GM21529 (cell line): ENCODE data around the gene FAM20A.
A peak's percentile ranks its signal among the peaks of the same experiment; 100 is the strongest.

Source experiments
- ATAC-seq: cut with Tn5 transposase; IDR thresholded peaks from one replicate; pipeline ENCODE4 v1.9.1; 2021; ENCODE audit not compliant: unreplicated experiment

Gene FAM20A

GRCh38 chr17:68570526-68570925, 30.6 kb downstream of the FAM20A start:
- ATAC-seq: no peak

DNA sequence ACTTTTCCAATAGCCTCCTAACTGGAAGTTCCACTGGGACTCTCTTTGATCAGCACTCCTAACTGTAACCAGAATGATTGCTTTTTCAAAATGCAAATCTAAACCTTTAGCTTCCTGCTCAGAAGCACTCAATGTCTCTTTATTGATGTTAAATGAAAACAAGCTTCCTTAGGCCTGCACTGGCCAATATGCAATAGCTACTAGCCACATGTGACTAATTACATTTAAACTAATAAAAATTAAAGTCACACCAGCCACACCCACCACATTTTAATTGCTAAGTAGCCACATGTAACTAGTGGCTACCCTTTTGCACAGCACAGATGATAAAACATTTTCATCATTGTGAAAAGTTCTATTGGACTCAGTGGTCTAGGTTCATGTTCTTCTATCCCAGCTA, 31.8 kb downstream of the FAM20A start:
- ATAC-seq: no peak

DNA sequence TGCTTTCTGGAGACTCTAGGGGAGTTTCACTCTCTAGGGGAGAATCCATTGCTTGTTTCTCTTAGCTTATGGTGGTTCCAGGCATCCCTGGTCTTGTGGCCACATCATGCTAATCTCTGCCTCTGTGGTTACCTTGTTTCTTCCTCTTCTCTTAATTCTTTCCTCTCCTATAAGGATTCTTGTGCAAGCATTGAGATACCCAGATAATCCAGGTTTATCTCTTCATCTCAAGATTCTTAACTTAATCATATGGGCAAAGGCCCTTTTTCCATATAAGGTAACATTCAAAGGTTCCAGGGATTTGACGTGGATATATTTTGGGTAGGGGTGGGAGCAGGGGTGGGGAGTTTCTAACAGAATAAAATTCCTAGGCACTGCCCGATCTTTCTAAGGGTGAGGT, 32.6 kb downstream of the FAM20A start:
- no peak for ATAC-seq

GRCh38 chr17:68567581-68567980, 33.6 kb downstream of the FAM20A start:
- no peak for ATAC-seq

DNA sequence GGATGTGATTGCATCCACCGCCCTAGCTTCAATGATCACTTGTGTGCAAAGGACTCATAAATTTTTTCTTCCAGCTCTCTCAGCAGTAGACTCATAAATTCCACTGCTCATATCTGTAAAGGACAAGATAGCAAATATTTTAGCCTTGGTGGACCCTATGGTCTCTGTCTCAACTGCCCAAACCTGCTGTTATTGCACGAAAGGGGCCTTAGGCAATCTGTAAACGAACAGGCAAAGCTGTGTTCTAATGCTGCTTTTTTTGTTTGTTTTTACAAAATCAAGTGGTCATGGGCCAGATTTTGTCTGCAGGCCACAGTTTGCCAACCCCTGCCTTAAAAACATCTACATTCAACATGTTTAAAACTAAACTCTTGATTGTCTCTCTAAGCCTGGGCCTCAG, 34.1 kb downstream of the FAM20A start:
- no peak for ATAC-seq

GRCh38 chr17:68566442-68566738, 34.8 kb downstream of the FAM20A start:
- ATAC-seq: no peak

- no peak for ATAC-seq
Observed at GRCh38 chr17:68565661-68566441, 35.3 kb downstream of the FAM20A start.

- no peak for ATAC-seq
Observed at GRCh38 chr17:68564415-68565111, 36.6 kb downstream of the FAM20A start.

DNA sequence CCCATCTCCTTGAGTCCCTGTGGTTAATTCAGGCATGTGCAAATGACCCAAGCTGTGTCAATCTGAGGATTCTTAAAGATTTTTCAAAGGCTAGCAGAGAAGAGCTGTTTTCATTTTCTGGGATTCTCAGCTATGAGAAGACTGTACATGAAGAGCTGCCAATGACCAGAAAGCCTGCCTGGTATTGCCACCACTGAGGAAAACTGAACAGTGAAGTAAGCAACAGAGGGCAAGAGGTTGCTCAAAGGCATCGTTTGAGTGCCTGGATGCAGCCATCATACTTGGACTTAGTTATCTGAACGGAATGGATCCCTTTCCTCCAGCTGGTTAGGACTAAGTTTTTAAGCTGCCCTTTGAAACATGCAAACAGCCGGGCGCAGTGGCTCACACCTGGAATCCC, 38.4 kb downstream of the FAM20A start:
- ATAC-seq: no peak

- ATAC-seq: no peak
Observed at GRCh38 chr17:68560966-68561720, 40.0 kb downstream of the FAM20A start.

DNA sequence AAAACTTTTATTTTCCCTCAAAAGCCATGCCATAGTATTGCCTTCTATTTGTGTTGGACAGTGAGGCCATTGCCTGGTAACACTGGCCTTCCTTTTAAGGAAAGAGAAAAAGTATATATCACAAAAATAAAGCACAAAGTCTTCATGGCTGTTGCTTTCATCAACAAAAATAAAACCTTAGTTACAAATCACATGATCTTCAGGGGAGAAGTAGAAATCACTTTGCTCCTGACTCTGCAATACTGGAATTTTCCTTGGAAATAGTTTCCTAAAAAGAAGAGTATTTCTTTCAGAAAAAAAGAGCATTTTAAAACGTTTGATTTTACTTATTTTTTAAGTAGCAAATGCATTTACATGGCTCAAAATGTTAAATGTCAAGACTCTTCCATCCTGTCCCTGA, 41.9 kb downstream of the FAM20A start:
- ATAC-seq: no peak

DNA sequence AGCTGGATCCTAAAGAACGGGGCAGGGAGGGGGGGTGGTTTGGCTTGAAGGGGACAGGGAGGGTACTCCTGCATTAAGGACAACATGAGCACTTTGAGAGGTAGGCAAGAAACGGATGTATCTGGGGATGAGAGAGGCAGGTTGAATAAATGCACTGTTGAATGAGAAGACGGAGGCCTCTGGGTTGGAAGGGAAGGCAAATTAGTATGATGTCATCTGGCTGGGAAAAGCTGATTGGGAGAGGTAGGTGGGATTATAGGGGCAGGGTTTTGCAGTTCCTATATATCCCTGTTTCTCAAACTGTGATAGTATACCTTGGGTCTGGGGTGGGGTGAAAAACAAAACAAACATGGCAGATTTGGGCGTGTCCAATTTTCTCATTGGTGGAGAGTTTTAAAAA, 44.6 kb downstream of the FAM20A start:
- no peak for ATAC-seq

GRCh38 chr17:68544111-68544915, 56.9 kb downstream of the FAM20A start:
- ATAC-seq: no peak

- ATAC-seq: no peak
Observed at GRCh38 chr17:68542698-68543463, 58.3 kb downstream of the FAM20A start.

GRCh38 chr17:68541816-68542215, 59.4 kb downstream of the FAM20A start:
- ATAC-seq: no peak

GRCh38 chr17:68540981-68541380, 60.2 kb downstream of the FAM20A start:
- ATAC-seq: no peak

DNA sequence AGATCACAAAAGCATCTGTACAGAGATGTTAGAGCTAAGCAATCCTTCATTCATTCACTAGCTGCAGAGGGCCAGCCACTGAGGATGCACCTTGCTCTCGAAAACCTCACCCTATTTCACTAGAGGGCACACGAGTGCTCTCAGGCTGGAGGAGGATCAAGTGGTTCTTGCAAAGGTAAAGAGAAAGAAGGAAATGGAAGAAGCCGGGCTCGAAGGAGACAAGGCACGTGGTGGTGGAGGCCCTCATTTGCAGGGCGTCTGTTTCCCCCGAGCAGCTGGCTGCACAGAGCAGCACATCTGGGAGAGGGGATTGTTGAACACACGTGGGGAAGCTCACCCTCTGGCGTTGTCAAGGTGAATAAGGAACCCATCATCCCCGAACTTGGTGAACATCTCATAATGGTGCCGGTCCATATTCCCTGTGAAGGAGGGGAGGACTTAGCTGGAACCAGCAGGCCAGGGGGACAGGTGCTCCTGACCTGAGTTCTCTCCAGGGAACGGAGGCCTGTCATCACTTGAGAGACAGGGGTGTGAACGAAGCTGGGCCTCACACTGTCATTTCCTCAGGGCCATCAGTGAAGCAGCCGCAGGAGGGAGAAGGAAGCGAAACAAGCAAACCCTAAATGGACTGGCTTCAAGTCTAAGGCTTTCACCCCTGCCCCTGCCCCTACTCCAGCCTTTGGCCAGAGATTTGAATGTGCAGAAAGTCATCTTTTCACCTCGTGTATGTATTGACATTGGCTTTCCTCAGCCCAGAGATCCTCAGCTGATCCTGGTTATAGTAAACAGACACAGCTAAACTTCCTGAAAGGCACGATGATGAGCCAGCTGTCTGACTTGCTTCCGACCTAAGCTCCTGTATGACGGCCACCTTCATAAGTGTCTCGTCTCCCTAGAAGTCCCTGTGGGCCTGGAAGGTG, 61.4 kb downstream of the FAM20A start:
- ATAC-seq: peak; percentile 43

DNA sequence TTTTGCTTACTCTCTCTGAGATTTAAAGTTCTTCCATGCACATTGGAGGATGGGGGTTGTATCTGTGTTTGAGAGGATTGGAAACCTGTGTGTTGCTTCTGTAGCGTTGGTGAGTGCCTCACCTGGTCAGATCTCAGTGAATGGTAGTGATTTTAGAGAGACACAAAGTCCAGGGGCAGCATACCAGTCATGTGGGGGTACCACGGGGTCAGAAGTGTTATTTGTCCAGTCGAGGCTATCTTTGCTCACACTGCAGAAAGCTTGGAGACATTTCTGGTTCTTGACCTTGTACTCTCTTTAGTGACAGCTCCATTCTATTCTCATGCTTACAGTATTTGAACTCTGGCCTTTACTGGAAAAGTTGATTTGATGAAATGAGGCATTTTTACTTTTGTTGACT, 65.2 kb downstream of the FAM20A start:
- ATAC-seq: no peak

GRCh38 chr17:68534695-68535088, 66.5 kb downstream of the FAM20A start:
- ATAC-seq: no peak
